Osteoblast (primary cell): ENCODE results near the gene CYSTM1. TPM values are rescaled to one million over a fixed set of nuclear protein-coding genes. Genes with fewer than 3 reads are reported as not detected.

Source experiments
- DNase-seq: peaks from one replicate; pipeline ENCODE4 v3.0.0; 2011; ENCODE audit warnings: low spot score, mixed read lengths; ENCODE audit not compliant: insufficient read length; ENCODE audit errors: missing footprints
- H2AFZ ChIP-seq: 2 replicates; pipeline ENCODE4 v1.6.0; 2011; ENCODE audit warnings: mild to moderate bottlenecking, low read length
- H3K27ac ChIP-seq: 2 replicates; pipeline ENCODE4 v1.5.1; 2011; ENCODE audit warnings: mild to moderate bottlenecking, low read depth, low read length, moderate library complexity
- H3K27me3 ChIP-seq: 2 replicates; pipeline ENCODE4 v1.6.0; 2012; ENCODE audit warnings: mild to moderate bottlenecking, control low read depth, inconsistent platforms, low read length, moderate library complexity; ENCODE audit not compliant: insufficient read depth
- H3K36me3 ChIP-seq: 2 replicates; pipeline ENCODE4 v1.5.1; 2011; ENCODE audit warnings: mild to moderate bottlenecking, low read length, control low read depth, moderate library complexity; ENCODE audit not compliant: insufficient read depth
- H3K4me1 ChIP-seq: 2 replicates; pipeline ENCODE4 v1.5.1; 2011; ENCODE audit warnings: mild to moderate bottlenecking, low read length, control low read depth, moderate library complexity; ENCODE audit not compliant: insufficient read depth
- H3K4me2 ChIP-seq: 2 replicates; pipeline ENCODE4 v1.6.0; 2011; ENCODE audit warnings: mild to moderate bottlenecking, low read length; ENCODE audit not compliant: insufficient read depth
- H3K4me3 ChIP-seq: fragments of 200-600 bp; sonication (generic); 3 replicates; pipeline ENCODE4 v1.5.1; 2012; ENCODE audit warnings: mild to moderate bottlenecking, low read length, inconsistent platforms; ENCODE audit not compliant: insufficient read depth
- H3K79me2 ChIP-seq: 2 replicates; pipeline ENCODE4 v1.6.0; 2012; ENCODE audit warnings: mild to moderate bottlenecking, low read length, control low read depth, inconsistent platforms; ENCODE audit not compliant: insufficient read depth
- H3K9me3 ChIP-seq: 2 replicates; pipeline ENCODE4 v1.5.1; 2011; ENCODE audit warnings: low read depth, low read length, control low read depth
- H4K20me1 ChIP-seq: 2 replicates; pipeline ENCODE4 v1.6.0; 2012; ENCODE audit warnings: mild to moderate bottlenecking, low read length, control low read depth; ENCODE audit not compliant: insufficient read depth
- total RNA-seq: library from RNA; depleted of rRNA; stranded (reverse); fragments of >200 nt; gene quantifications from 2 replicates; pipeline ENCODE4 v1.2.3, GENCODE V29; 2012
- TF ChIP-seq, protein P1 (sequence below): IDR thresholded peaks from 2 replicates; pipeline ENCODE4 v1.5.1; 2011; ENCODE audit warnings: mild to moderate bottlenecking, low read depth, low read length, moderate library complexity; ENCODE audit errors: extremely low read depth

Gene CYSTM1
- total RNA-seq, 1 donor = 27.9 TPM

DNA sequence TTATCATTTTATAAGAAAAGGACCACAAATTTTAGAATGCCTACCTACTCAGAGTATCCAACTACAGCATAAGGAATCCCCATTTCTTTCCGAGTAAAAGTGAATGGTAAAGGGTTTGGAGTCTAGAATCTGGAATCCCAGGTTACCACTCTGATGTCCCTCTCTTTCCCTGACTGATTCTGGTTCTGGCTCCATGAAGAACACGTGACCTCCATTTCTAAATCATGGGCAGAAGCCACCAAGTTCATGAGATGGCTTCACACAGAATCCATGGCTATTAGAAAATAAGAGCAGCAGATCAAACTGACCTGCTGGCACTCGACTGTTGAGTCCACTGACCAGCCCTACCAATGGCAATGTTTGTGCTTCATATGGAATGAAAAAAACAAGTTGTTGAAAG, 87.2 kb downstream of the CYSTM1 start:
- H3K27me3 ChIP-seq = no peaks in the 10 kb centered on the region
- peaks cover 29% of the 10 kb centered on the region for H3K4me1 ChIP-seq
- H4K20me1 ChIP-seq = peaks cover 4% of the 10 kb centered on the region
- H3K27ac ChIP-seq = peak overlapping the region; percentile 88
- TF ChIP-seq, protein P1, sequence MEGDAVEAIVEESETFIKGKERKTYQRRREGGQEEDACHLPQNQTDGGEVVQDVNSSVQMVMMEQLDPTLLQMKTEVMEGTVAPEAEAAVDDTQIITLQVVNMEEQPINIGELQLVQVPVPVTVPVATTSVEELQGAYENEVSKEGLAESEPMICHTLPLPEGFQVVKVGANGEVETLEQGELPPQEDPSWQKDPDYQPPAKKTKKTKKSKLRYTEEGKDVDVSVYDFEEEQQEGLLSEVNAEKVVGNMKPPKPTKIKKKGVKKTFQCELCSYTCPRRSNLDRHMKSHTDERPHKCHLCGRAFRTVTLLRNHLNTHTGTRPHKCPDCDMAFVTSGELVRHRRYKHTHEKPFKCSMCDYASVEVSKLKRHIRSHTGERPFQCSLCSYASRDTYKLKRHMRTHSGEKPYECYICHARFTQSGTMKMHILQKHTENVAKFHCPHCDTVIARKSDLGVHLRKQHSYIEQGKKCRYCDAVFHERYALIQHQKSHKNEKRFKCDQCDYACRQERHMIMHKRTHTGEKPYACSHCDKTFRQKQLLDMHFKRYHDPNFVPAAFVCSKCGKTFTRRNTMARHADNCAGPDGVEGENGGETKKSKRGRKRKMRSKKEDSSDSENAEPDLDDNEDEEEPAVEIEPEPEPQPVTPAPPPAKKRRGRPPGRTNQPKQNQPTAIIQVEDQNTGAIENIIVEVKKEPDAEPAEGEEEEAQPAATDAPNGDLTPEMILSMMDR = no peak
- peaks cover 53% of the 10 kb centered on the region for H3K79me2 ChIP-seq
- no peak for DNase-seq
- H3K36me3 ChIP-seq = no peaks in the 10 kb centered on the region
- H3K4me3 ChIP-seq = no peak overlapping the region
- no peak overlapping the region for H2AFZ ChIP-seq
- no peak overlapping the region for H3K4me2 ChIP-seq
- H3K9me3 ChIP-seq = no peaks in the 10 kb centered on the region

DNA sequence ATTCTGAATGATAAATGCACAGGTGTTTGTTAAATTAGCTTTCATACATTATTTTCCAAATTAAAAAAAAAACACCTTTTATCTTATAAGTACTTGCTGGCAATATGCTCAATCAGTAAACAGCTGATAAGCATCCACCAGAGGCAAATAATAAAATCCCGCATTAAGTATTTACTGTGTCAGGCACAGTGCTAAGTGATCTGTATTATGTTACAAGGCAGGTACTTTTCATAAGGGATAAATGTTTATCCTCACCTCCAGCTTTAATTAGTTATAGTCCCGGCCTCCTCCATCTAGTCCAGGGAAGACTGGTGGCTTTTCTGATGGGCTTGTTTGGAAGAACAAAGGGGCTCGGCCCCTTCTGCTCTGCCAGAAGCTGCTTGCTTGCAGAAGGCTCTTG, 87.9 kb downstream of the CYSTM1 start:
- H3K27ac ChIP-seq = no peak overlapping the region
- no peaks in the 10 kb centered on the region for H3K27me3 ChIP-seq
- no peak overlapping the region for H2AFZ ChIP-seq
- H4K20me1 ChIP-seq = peaks cover 4% of the 10 kb centered on the region
- TF ChIP-seq, protein P1 = no peak
- no peak for DNase-seq
- H3K79me2 ChIP-seq = peaks cover 56% of the 10 kb centered on the region
- no peaks in the 10 kb centered on the region for H3K9me3 ChIP-seq
- peaks cover 24% of the 10 kb centered on the region for H3K4me1 ChIP-seq
- H3K4me3 ChIP-seq = no peak overlapping the region
- H3K36me3 ChIP-seq = no peaks in the 10 kb centered on the region
- no peak overlapping the region for H3K4me2 ChIP-seq

DNA sequence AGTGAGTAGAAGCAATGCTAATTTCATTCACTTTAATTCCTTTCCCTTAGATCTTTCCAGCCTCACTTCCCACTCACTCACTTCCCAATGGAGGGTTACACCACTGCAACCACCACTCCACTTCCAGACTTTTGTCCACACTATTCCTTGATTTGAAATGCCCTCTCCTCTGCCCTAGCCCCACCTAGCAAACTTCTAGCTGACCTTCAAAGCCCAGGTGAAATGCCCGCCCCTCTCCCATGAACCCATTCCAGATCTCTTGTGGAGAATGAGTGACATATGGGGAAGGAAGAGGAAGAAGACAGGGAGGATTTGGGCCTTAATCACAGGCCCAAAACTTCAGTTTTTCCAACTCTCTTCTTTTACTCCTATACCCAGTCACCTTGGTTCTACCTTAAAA, 90.9 kb downstream of the CYSTM1 start:
- H2AFZ ChIP-seq = no peak overlapping the region
- no peak overlapping the region for H3K27ac ChIP-seq
- H3K4me3 ChIP-seq = no peak overlapping the region
- H3K79me2 ChIP-seq = peaks cover 39% of the 10 kb centered on the region
- no peak for DNase-seq
- TF ChIP-seq, protein P1 = no peak
- H3K4me1 ChIP-seq = peaks cover 17% of the 10 kb centered on the region
- peaks cover 2% of the 10 kb centered on the region for H4K20me1 ChIP-seq
- H3K27me3 ChIP-seq = no peaks in the 10 kb centered on the region
- no peaks in the 10 kb centered on the region for H3K36me3 ChIP-seq
- no peaks in the 10 kb centered on the region for H3K9me3 ChIP-seq
- H3K4me2 ChIP-seq = no peak overlapping the region

DNA sequence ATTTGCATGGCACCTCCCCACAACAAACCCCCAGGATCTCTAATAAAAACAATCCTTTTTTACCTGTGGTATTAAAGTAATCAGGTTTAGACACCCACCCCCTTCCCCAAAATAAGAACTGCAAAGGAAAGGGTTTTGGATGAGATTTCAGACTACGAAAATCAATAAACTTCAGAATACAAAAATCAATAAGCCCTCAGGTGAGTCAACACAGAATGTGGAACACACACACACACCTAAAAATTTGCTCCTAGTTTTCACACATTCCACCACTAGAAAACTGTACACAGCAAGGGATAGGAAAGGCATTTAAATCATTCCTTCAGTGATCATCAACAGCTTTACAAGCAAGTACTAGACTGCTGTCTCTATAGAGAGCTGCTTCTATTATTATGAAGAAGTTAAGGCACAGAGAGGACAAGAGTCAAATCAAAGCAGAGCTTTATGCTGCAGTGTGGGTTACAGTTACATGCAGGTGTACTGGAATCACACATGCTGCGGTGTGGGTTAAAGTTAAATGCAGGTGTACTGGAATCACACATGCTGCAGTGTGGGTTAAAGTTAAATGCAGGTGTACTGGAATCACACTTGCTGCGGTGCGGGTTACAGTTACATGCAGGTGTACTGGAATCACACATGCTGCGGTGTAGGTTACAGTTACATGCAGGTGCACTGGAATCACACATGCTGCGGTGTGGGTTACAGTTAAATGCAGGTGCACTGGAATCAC, 91.6 kb downstream of the CYSTM1 start:
- no peak overlapping the region for H3K27ac ChIP-seq
- no peak for DNase-seq
- peaks cover 38% of the 10 kb centered on the region for H3K79me2 ChIP-seq
- no peaks in the 10 kb centered on the region for H3K36me3 ChIP-seq
- no peak overlapping the region for H3K4me2 ChIP-seq
- H3K4me3 ChIP-seq = no peak overlapping the region
- no peak overlapping the region for H2AFZ ChIP-seq
- peaks cover 6% of the 10 kb centered on the region for H4K20me1 ChIP-seq
- peaks cover 9% of the 10 kb centered on the region for H3K4me1 ChIP-seq
- H3K9me3 ChIP-seq = no peaks in the 10 kb centered on the region
- H3K27me3 ChIP-seq = no peaks in the 10 kb centered on the region
- TF ChIP-seq, protein P1 = no peak
